Activated CD4-positive, alpha-beta memory T cell treated with anti-CD3 and anti-CD28 coated beads, Interleukin-2, amount 10 ng/mL, durations not matched to agents 7 days and 5 days (primary cell): Measurements from ENCODE around the gene DYNC1LI1. TPM values are rescaled to one million over a fixed set of nuclear protein-coding genes. Genes with fewer than 3 reads are reported as not detected.
A peak's percentile ranks its signal among the peaks of the same experiment; 100 is the strongest.

Experiments used
- CTCF ChIA-PET: fragments of 350-600 bp; sonication (Branson Sonifier 250); formaldehyde crosslinking; loops from one replicate; lab custom pipeline; 2021; ENCODE audit warnings: antibody characterized with exemption, inconsistent platforms; lab: Charles Lee
- POLR2A ChIA-PET: fragments of 350-600 bp; sonication (Branson Sonifier 250); formaldehyde crosslinking; loops from one replicate; lab custom pipeline; 2021; ENCODE audit warnings: antibody characterized with exemption; lab: Charles Lee
- DNase-seq: peaks from one replicate; pipeline ENCODE4 v3.0.0-alpha.2; 2020
- H3K27ac Mint-ChIP-seq: one replicate; pipeline ENCODE4 v1.8.0; 2021; ENCODE audit warnings: mild to moderate bottlenecking, mixed read lengths
- H3K27me3 Mint-ChIP-seq: one replicate; pipeline ENCODE4 v1.8.0; 2021; ENCODE audit warnings: mixed read lengths
- H3K36me3 Mint-ChIP-seq: one replicate; pipeline ENCODE4 v1.8.0; 2021; ENCODE audit warnings: low read depth, mixed read lengths
- H3K4me1 Mint-ChIP-seq: one replicate; pipeline ENCODE4 v1.8.0; 2021; ENCODE audit warnings: mixed read lengths
- H3K4me3 Mint-ChIP-seq: one replicate; pipeline ENCODE4 v1.8.0; 2021; ENCODE audit warnings: mild to moderate bottlenecking, mixed read lengths
- H3K9me3 Mint-ChIP-seq: one replicate; pipeline ENCODE4 v1.8.0; 2021; ENCODE audit warnings: mixed read lengths
- total RNA-seq, 2 experiments: library from RNA; stranded (reverse); gene quantifications; one replicate each; pipeline ENCODE4 v1.2.3, GENCODE V29; 2021

DYNC1LI1 gene
- 10 to 100 TPM; 29.7 to 31.7 TPM for total RNA-seq

GRCh38 chr3:32570421-32571191 is at the start of gene DYNC1LI1:
Gene DYNC1LI1, minus strand, starts transcription at chr3:32570858. Its CDS starts 88 bp downstream, at chr3:32570770.
- POLR2A ChIA-PET = interaction anchor here (1.0 to 2.0 kb wide), 5 partner anchors 26 to 870 kb away, joined by 3 to 13 read pairs (median 4); partner anchors contain the start of genes CMTM6 and UBP1
- DNase-seq = peak; percentile 93
- no peaks in the 10 kb centered on the region for H3K9me3 Mint-ChIP-seq
- no peaks in the 10 kb centered on the region for H3K27me3 Mint-ChIP-seq
- H3K36me3 Mint-ChIP-seq = peaks cover 10% of the 10 kb centered on the region
- CTCF ChIA-PET = interaction anchor here (1.1 to 1.4 kb wide), 4 partner anchors 9 to 543 kb away, joined by 3 to 5 read pairs (median 4); partner anchors contain the start of genes CNOT10 and CRTAP
- peak within 1 kb of the TSS; percentile 90 for H3K4me3 Mint-ChIP-seq
- peaks cover 31% of the 10 kb centered on the region for H3K4me1 Mint-ChIP-seq
- peak within 1 kb of the TSS; percentile 78 for H3K27ac Mint-ChIP-seq

- ChIA-PET CTCF (no interaction called here), POLR2A (no interaction called here)
- Mint-ChIP-seq H3K4me3 (no peak overlapping the region), H3K36me3 (no peaks in the 10 kb centered on the region), H3K9me3 (peaks cover 2% of the 10 kb centered on the region), H3K27me3 (peaks cover 18% of the 10 kb centered on the region), H3K4me1 (no peaks in the 10 kb centered on the region), H3K27ac (no peak overlapping the region)
- DNase-seq = no peak
These were observed 48.7 kb upstream of the DYNC1LI1 start for GRCh38 chr3:32619395-32619794.

GRCh38 chr3:32616267-32616962 is 45.8 kb upstream of the DYNC1LI1 start:
- peaks cover 2% of the 10 kb centered on the region for H3K9me3 Mint-ChIP-seq
- DNase-seq = no peak
- ChIA-PET CTCF (interaction anchor here (0.6 kb wide), 1 partner anchor 149 kb away, joined by 3 read pairs; no protein-coding TSS in a partner anchor), POLR2A (no interaction called here)
- no peaks in the 10 kb centered on the region for H3K4me1 Mint-ChIP-seq
- H3K27ac Mint-ChIP-seq = no peak overlapping the region
- H3K4me3 Mint-ChIP-seq = no peak overlapping the region
- no peaks in the 10 kb centered on the region for H3K36me3 Mint-ChIP-seq
- peaks cover 18% of the 10 kb centered on the region for H3K27me3 Mint-ChIP-seq

- POLR2A ChIA-PET = no interaction called here
- Mint-ChIP-seq H3K9me3 (peaks cover 2% of the 10 kb centered on the region), H3K27me3 (peaks cover 6% of the 10 kb centered on the region)
These were observed 44.3 kb upstream of the DYNC1LI1 start for GRCh38 chr3:32614956-32615355.

GRCh38 chr3:32613183-32613582 is 42.5 kb upstream of the DYNC1LI1 start:
- CTCF ChIA-PET = no interaction called here
- no peak overlapping the region for H3K27ac Mint-ChIP-seq
- DNase-seq = no peak
- H3K4me3 Mint-ChIP-seq = no peak overlapping the region
- H3K27me3 Mint-ChIP-seq = peaks cover 6% of the 10 kb centered on the region
- H3K9me3 Mint-ChIP-seq = no peaks in the 10 kb centered on the region
- H3K36me3 Mint-ChIP-seq = no peaks in the 10 kb centered on the region
- no peaks in the 10 kb centered on the region for H3K4me1 Mint-ChIP-seq
- POLR2A ChIA-PET = no interaction called here

More at GRCh38 chr3:32614956-32615355, 44.3 kb upstream of the DYNC1LI1 start:
- Mint-ChIP-seq H3K4me3 (no peak overlapping the region), H3K4me1 (no peaks in the 10 kb centered on the region), H3K27ac (no peak overlapping the region), H3K36me3 (no peaks in the 10 kb centered on the region)
- DNase-seq = no peak
- CTCF ChIA-PET = no interaction called here

- DNase-seq = no peak
- CTCF ChIA-PET = no interaction called here
These were observed 41.9 kb upstream of the DYNC1LI1 start for GRCh38 chr3:32612547-32612946.

GRCh38 chr3:32607522-32607921 is 36.9 kb upstream of the DYNC1LI1 start:
- Mint-ChIP-seq H3K36me3 (no peaks in the 10 kb centered on the region), H3K27me3 (peaks cover 6% of the 10 kb centered on the region), H3K9me3 (no peaks in the 10 kb centered on the region), H3K27ac (no peak overlapping the region), H3K4me1 (no peaks in the 10 kb centered on the region), H3K4me3 (no peak overlapping the region)
- no peak for DNase-seq
- CTCF ChIA-PET = no interaction called here
- POLR2A ChIA-PET = no interaction called here

More at GRCh38 chr3:32612547-32612946, 41.9 kb upstream of the DYNC1LI1 start:
- Mint-ChIP-seq H3K4me1 (no peaks in the 10 kb centered on the region), H3K4me3 (no peak overlapping the region), H3K9me3 (no peaks in the 10 kb centered on the region), H3K27ac (no peak overlapping the region), H3K36me3 (no peaks in the 10 kb centered on the region), H3K27me3 (peaks cover 6% of the 10 kb centered on the region)
- POLR2A ChIA-PET = no interaction called here

GRCh38 chr3:32606960-32607359 is 36.3 kb upstream of the DYNC1LI1 start:
- no peak for DNase-seq
- Mint-ChIP-seq H3K4me1 (no peaks in the 10 kb centered on the region), H3K27me3 (peaks cover 3% of the 10 kb centered on the region), H3K36me3 (no peaks in the 10 kb centered on the region), H3K9me3 (no peaks in the 10 kb centered on the region), H3K4me3 (no peak overlapping the region), H3K27ac (no peak overlapping the region)
- ChIA-PET POLR2A (no interaction called here), CTCF (no interaction called here)

- Mint-ChIP-seq H3K36me3 (no peaks in the 10 kb centered on the region), H3K9me3 (no peaks in the 10 kb centered on the region), H3K27ac (no peak overlapping the region), H3K27me3 (peaks cover 7% of the 10 kb centered on the region), H3K4me3 (no peak overlapping the region), H3K4me1 (no peaks in the 10 kb centered on the region)
- POLR2A ChIA-PET = no interaction called here
- no peak for DNase-seq
- CTCF ChIA-PET = no interaction called here
These were observed 35.6 kb upstream of the DYNC1LI1 start for GRCh38 chr3:32606277-32606676.

GRCh38 chr3:32603064-32603463 is 32.4 kb upstream of the DYNC1LI1 start:
- DNase-seq = no peak
- POLR2A ChIA-PET = no interaction called here
- no peak overlapping the region for H3K27ac Mint-ChIP-seq
- no peaks in the 10 kb centered on the region for H3K9me3 Mint-ChIP-seq
- H3K4me3 Mint-ChIP-seq = no peak overlapping the region
- CTCF ChIA-PET = no interaction called here
- no peaks in the 10 kb centered on the region for H3K36me3 Mint-ChIP-seq
- peaks cover 11% of the 10 kb centered on the region for H3K27me3 Mint-ChIP-seq
- H3K4me1 Mint-ChIP-seq = no peaks in the 10 kb centered on the region

GRCh38 chr3:32602206-32602605 is 31.5 kb upstream of the DYNC1LI1 start:
- no peak overlapping the region for H3K4me3 Mint-ChIP-seq
- no peaks in the 10 kb centered on the region for H3K36me3 Mint-ChIP-seq
- H3K4me1 Mint-ChIP-seq = no peaks in the 10 kb centered on the region
- CTCF ChIA-PET = interaction anchor here (0.5 kb wide), 1 partner anchor 72 kb away, joined by 3 read pairs; no protein-coding TSS in a partner anchor
- H3K27ac Mint-ChIP-seq = no peak overlapping the region
- H3K9me3 Mint-ChIP-seq = no peaks in the 10 kb centered on the region
- DNase-seq = no peak
- peaks cover 11% of the 10 kb centered on the region for H3K27me3 Mint-ChIP-seq
- POLR2A ChIA-PET = no interaction called here

GRCh38 chr3:32601722-32602121 is 31.1 kb upstream of the DYNC1LI1 start:
- H3K4me1 Mint-ChIP-seq = no peaks in the 10 kb centered on the region
- H3K36me3 Mint-ChIP-seq = no peaks in the 10 kb centered on the region
- peaks cover 11% of the 10 kb centered on the region for H3K27me3 Mint-ChIP-seq
- no peak for DNase-seq
- H3K27ac Mint-ChIP-seq = no peak overlapping the region
- H3K4me3 Mint-ChIP-seq = no peak overlapping the region
- H3K9me3 Mint-ChIP-seq = no peaks in the 10 kb centered on the region
- CTCF ChIA-PET = interaction anchor here (0.5 kb wide), 1 partner anchor 71 kb away, joined by 3 read pairs; no protein-coding TSS in a partner anchor
- POLR2A ChIA-PET = no interaction called here

GRCh38 chr3:32597656-32598055 is 27.0 kb upstream of the DYNC1LI1 start:
- Mint-ChIP-seq H3K4me1 (no peaks in the 10 kb centered on the region), H3K27ac (no peak overlapping the region), H3K27me3 (peaks cover 19% of the 10 kb centered on the region), H3K4me3 (no peak overlapping the region), H3K9me3 (no peaks in the 10 kb centered on the region), H3K36me3 (no peaks in the 10 kb centered on the region)
- DNase-seq = no peak
- CTCF ChIA-PET = no interaction called here
- POLR2A ChIA-PET = interaction anchor here (0.8 kb wide), 1 partner anchor 20 kb away, joined by 4 read pairs; no protein-coding TSS in a partner anchor
